GM12878 (cell line): ENCODE measurements around the gene GADL1. TPM values are rescaled to one million over a fixed set of nuclear protein-coding genes. Genes with fewer than 3 reads are reported as not detected.

Source experiments
- ATAC-seq: fragments of 200-7000 bp; cut with Tn5 transposase; 3 replicates; pipeline ENCODE4 v1.9.1; 2020; ENCODE audit warnings: mild to moderate bottlenecking, moderate library complexity
- BruUV-seq: library from RNA; stranded (reverse); fragments of 400-500 nt; replicated peaks from 2 replicates; lab custom pipeline; 2021; lab: Mats Ljungman, UMichigan
- CTCF ChIA-PET: fragments of 300-600 bp; sonication (Branson Sonifier 250); formaldehyde crosslinking; extraction: SDS; loops from one replicate; lab custom pipeline; 2021; ENCODE audit warnings: inconsistent platforms; lab: Yijun Ruan, JAX
- POLR2A ChIA-PET: fragments of 350-600 bp; formaldehyde crosslinking; extraction: SDS; loops from one replicate; lab custom pipeline; 2021; ENCODE audit warnings: inconsistent platforms; lab: Charles Lee
- RAD21 ChIA-PET: fragments of 300-600 bp; sonication (Branson Sonifier 250); formaldehyde crosslinking; loops from one replicate; lab custom pipeline; 2023; ENCODE audit warnings: antibody characterized with exemption; ENCODE audit not compliant: unreplicated experiment; lab: Charles Lee
- SMC1A ChIA-PET: fragments of 300-600 bp; sonication (Branson Sonifier 250); formaldehyde crosslinking; loops from one replicate; lab custom pipeline; 2023; ENCODE audit not compliant: unreplicated experiment, uncharacterized antibody; lab: Charles Lee
- DNase-seq: peaks from one replicate; pipeline ENCODE4 v3.0.0-alpha.2; 2011; ENCODE audit warnings: low read depth, low spot score
- FAIRE-seq: peaks from 3 replicates; lab custom pipeline; 2011; peaks lifted over from hg19 to GRCh38; lab: Jason Lieb, UNC
- H2AFZ ChIP-seq: 2 replicates; pipeline ENCODE4 v1.6.0; 2011; ENCODE audit warnings: low read depth, low read length, control low read depth; ENCODE audit not compliant: control insufficient read depth
- H3K27ac ChIP-seq: 2 replicates; pipeline ENCODE4 v1.5.1; 2011; ENCODE audit warnings: control low read depth; ENCODE audit not compliant: control insufficient read depth, insufficient read depth
- H3K27me3 ChIP-seq, 2 experiments: replicated peaks in 1 of 2; 2 replicates each; pipeline versions ENCODE4 v1.6.0 to v1.6.1; 2011; ENCODE audit warnings: low read length in 1 of 2; ENCODE audit not compliant: control insufficient read depth in 2 of 2, insufficient read depth in 2 of 2
- H3K36me3 ChIP-seq, 2 experiments: 2 replicates each; pipeline ENCODE4 v1.5.1; 2011; ENCODE audit warnings: low read length in 1 of 2; ENCODE audit not compliant: control insufficient read depth in 2 of 2, insufficient read depth in 2 of 2
- H3K4me1 ChIP-seq: 2 replicates; pipeline ENCODE4 v1.6.1; 2011; ENCODE audit warnings: mild to moderate bottlenecking, low read length, moderate library complexity, mixed read lengths; ENCODE audit not compliant: control insufficient read depth, insufficient read depth
- H3K4me2 ChIP-seq: 2 replicates; pipeline ENCODE4 v1.6.0; 2011; ENCODE audit warnings: control low read depth; ENCODE audit not compliant: control insufficient read depth, insufficient read depth
- H3K4me3 ChIP-seq: fragments of 200-600 bp; sonication (generic); 2 replicates; pipeline ENCODE4 v1.5.1; 2016
- H3K79me2 ChIP-seq: 2 replicates; pipeline ENCODE4 v1.6.0; 2011; ENCODE audit warnings: low read length; ENCODE audit not compliant: control insufficient read depth, insufficient read depth
- H3K9ac ChIP-seq: 2 replicates; pipeline ENCODE4 v1.8.0; 2011; ENCODE audit warnings: low read length, control low read depth, mixed read lengths; ENCODE audit not compliant: control insufficient read depth, insufficient read depth
- H3K9me3 ChIP-seq: replicated peaks from 3 replicates; pipeline ENCODE4 v1.5.1; 2011; ENCODE audit warnings: mild to moderate bottlenecking, low read length; ENCODE audit not compliant: control insufficient read depth, insufficient read depth
- H4K20me1 ChIP-seq: 2 replicates; pipeline ENCODE4 v1.6.0; 2011; ENCODE audit not compliant: control insufficient read depth, insufficient read depth
- CBX5 ChIP-seq: sonication (generic); IDR thresholded peaks from 2 replicates; pipeline ENCODE4 v1.6.1; 2016; ENCODE audit warnings: low read depth, moderate library complexity, mild to moderate bottlenecking, inconsistent platforms
- HDAC2 ChIP-seq: fragments of 200-600 bp; sonication (generic); IDR thresholded peaks from 2 replicates; pipeline ENCODE4 v1.6.1; 2017
- MTA2 ChIP-seq: fragments of 450-650 bp; IDR thresholded peaks from 2 replicates; pipeline ENCODE4 v1.6.1; 2016; ENCODE audit warnings: low read depth, mild to moderate bottlenecking, moderate library complexity
- SP1 ChIP-seq: IDR thresholded peaks from one replicate; pipeline ENCODE4 v1.6.1; 2011; ENCODE audit warnings: low read depth, low read length
- TCF3 ChIP-seq: IDR thresholded peaks from 2 replicates; pipeline ENCODE4 v1.6.1; 2012; ENCODE audit warnings: low read depth, mild to moderate bottlenecking, low read length, borderline replicate concordance; ENCODE audit not compliant: insufficient read depth
- YBX1 ChIP-seq: fragments of 450-650 bp; IDR thresholded peaks from 2 replicates; pipeline ENCODE4 v1.6.1; 2016; ENCODE audit warnings: antibody characterized with exemption
- WGBS: methylation state at CpG from one replicate; pipeline ENCODE4 v1.1.6; 2016; ENCODE audit warnings: low lambda C conversion rate; ENCODE audit not compliant: insufficient replicate concordance, insufficient coverage; ENCODE audit errors: missing lambda C conversion rate; 5-methylcytosine and 5-hydroxymethylcytosine counted together
- in situ Hi-C: fragments of 300-500 bp; cut with MboI; formaldehyde crosslinking; loops from 9 replicates; pipeline ENCODE4 v1.14.3; 2018; ENCODE audit warnings: mixed read lengths
- intact Hi-C: fragments of 100-400 bp; cut with micrococcal nuclease; formaldehyde crosslinking; loops from one replicate; pipeline ENCODE4 v1.14.2; 2022; ENCODE audit not compliant: unreplicated experiment
- polyA plus RNA-seq, 11 experiments: library from polyadenylated mRNA; depleted of rRNA in 4 of 11; unstranded in 6 of 11; stranded (reverse) in 5 of 11; fragments of >200 nt; fragmentation: Nextera tagmentation in 4 of 11; fragmentation: Illumina TruSeq in 1 of 11; extraction: Ambion mirVana in 4 of 11; extraction: Trizol in 1 of 11; gene quantifications; 1 replicate in 1 of 11; 2 replicates in 10 of 11; pipeline versions ENCODE4 v1.2.1 to v1.2.3, GENCODE V29; 2011 to 2016; ENCODE audit warnings: inconsistent platforms in 2 of 11, missing spikeins in 2 of 11, low read depth in 1 of 11
- total RNA-seq, 4 experiments: library from RNA; depleted of rRNA in 3 of 4; stranded (reverse); fragments of >200 nt in 3 of 4; fragmentation: Illumina TruSeq in 1 of 4; extraction: Trizol in 1 of 4; gene quantifications; 2 replicates each; pipeline versions ENCODE4 v1.2.1 to v1.2.3, GENCODE V29; 2013 to 2021
- TF ChIP-seq, protein P1 (sequence below): IDR thresholded peaks from 2 replicates; pipeline ENCODE4 v1.6.1; 2012; ENCODE audit warnings: improper control_type of control experiment, low read depth, low read length; ENCODE audit not compliant: insufficient replicate concordance
- TF ChIP-seq, protein P2 (sequence below): fragments of 450-650 bp; IDR thresholded peaks from 2 replicates; pipeline ENCODE4 v1.6.1; 2016; ENCODE audit warnings: mild to moderate bottlenecking
- TF ChIP-seq, protein P3 (sequence below): fragments of 450-650 bp; IDR thresholded peaks from 2 replicates; pipeline ENCODE4 v1.6.1; 2014; ENCODE audit warnings: mild to moderate bottlenecking

The GADL1 gene
- total and polyA plus RNA-seq, 10 of the 15 experiments (the other 5 are each of a cell fraction or from before 2014, with no cell fraction given) = 0.04 TPM; not detected in 9

GRCh38 chr3:30729936-30730335 lies 164.5 kb downstream of the GADL1 start (continued):
- TF ChIP-seq, protein P1, sequence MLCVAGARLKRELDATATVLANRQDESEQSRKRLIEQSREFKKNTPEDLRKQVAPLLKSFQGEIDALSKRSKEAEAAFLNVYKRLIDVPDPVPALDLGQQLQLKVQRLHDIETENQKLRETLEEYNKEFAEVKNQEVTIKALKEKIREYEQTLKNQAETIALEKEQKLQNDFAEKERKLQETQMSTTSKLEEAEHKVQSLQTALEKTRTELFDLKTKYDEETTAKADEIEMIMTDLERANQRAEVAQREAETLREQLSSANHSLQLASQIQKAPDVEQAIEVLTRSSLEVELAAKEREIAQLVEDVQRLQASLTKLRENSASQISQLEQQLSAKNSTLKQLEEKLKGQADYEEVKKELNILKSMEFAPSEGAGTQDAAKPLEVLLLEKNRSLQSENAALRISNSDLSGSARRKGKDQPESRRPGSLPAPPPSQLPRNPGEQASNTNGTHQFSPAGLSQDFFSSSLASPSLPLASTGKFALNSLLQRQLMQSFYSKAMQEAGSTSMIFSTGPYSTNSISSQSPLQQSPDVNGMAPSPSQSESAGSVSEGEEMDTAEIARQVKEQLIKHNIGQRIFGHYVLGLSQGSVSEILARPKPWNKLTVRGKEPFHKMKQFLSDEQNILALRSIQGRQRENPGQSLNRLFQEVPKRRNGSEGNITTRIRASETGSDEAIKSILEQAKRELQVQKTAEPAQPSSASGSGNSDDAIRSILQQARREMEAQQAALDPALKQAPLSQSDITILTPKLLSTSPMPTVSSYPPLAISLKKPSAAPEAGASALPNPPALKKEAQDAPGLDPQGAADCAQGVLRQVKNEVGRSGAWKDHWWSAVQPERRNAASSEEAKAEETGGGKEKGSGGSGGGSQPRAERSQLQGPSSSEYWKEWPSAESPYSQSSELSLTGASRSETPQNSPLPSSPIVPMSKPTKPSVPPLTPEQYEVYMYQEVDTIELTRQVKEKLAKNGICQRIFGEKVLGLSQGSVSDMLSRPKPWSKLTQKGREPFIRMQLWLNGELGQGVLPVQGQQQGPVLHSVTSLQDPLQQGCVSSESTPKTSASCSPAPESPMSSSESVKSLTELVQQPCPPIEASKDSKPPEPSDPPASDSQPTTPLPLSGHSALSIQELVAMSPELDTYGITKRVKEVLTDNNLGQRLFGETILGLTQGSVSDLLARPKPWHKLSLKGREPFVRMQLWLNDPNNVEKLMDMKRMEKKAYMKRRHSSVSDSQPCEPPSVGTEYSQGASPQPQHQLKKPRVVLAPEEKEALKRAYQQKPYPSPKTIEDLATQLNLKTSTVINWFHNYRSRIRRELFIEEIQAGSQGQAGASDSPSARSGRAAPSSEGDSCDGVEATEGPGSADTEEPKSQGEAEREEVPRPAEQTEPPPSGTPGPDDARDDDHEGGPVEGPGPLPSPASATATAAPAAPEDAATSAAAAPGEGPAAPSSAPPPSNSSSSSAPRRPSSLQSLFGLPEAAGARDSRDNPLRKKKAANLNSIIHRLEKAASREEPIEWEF = no peak

DNA sequence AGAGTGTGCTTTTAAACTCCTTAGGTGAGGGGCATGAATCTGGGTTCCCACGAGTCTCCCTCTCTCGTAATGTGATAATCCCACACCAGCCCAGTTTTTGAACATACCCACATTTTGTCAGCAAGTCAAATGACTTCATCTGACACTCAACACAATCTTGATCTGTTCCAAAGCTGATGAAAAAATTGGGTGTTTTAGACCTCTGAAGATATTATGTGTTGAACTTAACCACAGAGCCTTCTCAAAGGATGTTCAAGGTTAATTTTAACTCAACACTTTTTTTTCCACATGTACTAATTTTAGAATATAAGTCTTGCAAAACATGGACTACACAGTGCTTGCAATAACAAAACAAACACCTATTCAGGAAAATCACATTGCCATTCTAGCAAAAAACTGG lies 164.9 kb downstream of the GADL1 start:
- no peaks in the 10 kb centered on the region for H3K4me1 ChIP-seq
- ChIA-PET RAD21 (no interaction called here), POLR2A (no interaction called here), SMC1A (no interaction called here), CTCF (no interaction called here)
- H3K9ac ChIP-seq = no peak overlapping the region
- ATAC-seq = no peak
- no peak overlapping the region for H2AFZ ChIP-seq
- no peaks in the 10 kb centered on the region for H3K79me2 ChIP-seq
- H3K4me3 ChIP-seq = no peak overlapping the region
- in situ Hi-C loops (no loop called here), intact Hi-C loops (no loop called here)
- no peak for TF ChIP-seq MTA2
- TF ChIP-seq, protein P2, sequence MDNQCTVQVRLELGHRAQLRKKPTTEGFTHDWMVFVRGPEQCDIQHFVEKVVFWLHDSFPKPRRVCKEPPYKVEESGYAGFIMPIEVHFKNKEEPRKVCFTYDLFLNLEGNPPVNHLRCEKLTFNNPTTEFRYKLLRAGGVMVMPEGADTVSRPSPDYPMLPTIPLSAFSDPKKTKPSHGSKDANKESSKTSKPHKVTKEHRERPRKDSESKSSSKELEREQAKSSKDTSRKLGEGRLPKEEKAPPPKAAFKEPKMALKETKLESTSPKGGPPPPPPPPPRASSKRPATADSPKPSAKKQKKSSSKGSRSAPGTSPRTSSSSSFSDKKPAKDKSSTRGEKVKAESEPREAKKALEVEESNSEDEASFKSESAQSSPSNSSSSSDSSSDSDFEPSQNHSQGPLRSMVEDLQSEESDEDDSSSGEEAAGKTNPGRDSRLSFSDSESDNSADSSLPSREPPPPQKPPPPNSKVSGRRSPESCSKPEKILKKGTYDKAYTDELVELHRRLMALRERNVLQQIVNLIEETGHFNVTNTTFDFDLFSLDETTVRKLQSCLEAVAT = no peak
- TF ChIP-seq, protein P3, sequence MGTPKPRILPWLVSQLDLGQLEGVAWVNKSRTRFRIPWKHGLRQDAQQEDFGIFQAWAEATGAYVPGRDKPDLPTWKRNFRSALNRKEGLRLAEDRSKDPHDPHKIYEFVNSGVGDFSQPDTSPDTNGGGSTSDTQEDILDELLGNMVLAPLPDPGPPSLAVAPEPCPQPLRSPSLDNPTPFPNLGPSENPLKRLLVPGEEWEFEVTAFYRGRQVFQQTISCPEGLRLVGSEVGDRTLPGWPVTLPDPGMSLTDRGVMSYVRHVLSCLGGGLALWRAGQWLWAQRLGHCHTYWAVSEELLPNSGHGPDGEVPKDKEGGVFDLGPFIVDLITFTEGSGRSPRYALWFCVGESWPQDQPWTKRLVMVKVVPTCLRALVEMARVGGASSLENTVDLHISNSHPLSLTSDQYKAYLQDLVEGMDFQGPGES = no peak
- TF ChIP-seq HDAC2 = no peak
- TF ChIP-seq YBX1 = no peak
- TF ChIP-seq CBX5 = no peak
- TF ChIP-seq SP1 = no peak
- TF ChIP-seq TCF3 = no peak
- 19% methylated on average over 2 of the region's 2 CpGs for WGBS
- no peaks in the 10 kb centered on the region for H3K36me3 ChIP-seq
- H3K9me3 ChIP-seq = no peaks in the 10 kb centered on the region
- no peaks in the 10 kb centered on the region for H4K20me1 ChIP-seq
- no TSS peak for BruUV-seq
- H3K4me2 ChIP-seq = no peak overlapping the region
- H3K27ac ChIP-seq = no peak overlapping the region
- H3K27me3 ChIP-seq = no peaks in the 10 kb centered on the region; a peak in 1 of 4 replicates
- no peak for DNase-seq
- FAIRE-seq = no peak
